Activated T-helper 9 cell treated with anti-CD3 and anti-CD28 coated beads, Interleukin-2, amount 50 U/mL, for 16 hours (primary cell): ENCODE measurements around the gene ANKRD39.
A peak's percentile ranks its signal among the peaks of the same experiment; 100 is the strongest.

Experiments
- DNase-seq: peaks from one replicate; pipeline ENCODE4 v3.0.0-alpha.2; 2020; ENCODE audit warnings: low read depth

The ANKRD39 gene

DNA sequence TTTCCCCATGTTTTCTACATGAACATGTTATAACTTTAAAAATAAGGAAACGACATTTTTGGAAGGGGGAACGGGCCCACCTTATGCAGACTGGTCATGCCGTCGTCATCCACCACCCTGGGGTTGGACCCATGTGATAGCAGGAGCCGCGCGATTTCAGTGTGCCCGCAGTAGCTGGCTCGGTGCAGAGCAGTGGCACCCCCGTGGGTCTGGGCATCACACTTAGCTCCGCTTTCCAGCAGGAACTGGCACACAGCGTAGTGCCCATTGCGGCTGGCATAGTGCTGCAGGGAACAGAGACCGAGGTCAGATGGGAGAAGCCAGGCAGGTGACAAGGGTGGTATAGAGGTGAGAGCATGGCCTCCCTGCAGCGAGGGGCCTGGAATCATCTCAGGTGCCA is 4.5 kb downstream of the ANKRD39 start:
- no peak for DNase-seq

DNA sequence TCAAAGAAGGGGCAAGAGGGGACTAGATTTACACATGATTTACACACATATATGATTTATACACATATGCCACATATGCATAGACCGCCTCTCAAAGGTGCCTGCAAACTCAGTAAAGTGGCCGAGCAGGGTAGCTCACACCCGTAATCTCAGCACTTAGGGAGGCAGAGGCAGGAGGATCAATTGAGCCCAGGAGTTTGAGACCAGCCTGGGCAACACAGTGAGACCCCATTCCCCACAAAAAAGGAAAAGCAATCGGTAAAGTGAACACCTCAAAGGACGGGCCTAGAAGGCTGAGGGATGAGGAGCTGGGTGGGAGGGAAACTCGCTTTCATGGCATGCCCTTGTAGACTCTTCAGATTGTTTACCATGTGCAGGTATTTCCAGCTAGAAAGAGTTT is 5.1 kb downstream of the ANKRD39 start:
- no peak for DNase-seq

DNA sequence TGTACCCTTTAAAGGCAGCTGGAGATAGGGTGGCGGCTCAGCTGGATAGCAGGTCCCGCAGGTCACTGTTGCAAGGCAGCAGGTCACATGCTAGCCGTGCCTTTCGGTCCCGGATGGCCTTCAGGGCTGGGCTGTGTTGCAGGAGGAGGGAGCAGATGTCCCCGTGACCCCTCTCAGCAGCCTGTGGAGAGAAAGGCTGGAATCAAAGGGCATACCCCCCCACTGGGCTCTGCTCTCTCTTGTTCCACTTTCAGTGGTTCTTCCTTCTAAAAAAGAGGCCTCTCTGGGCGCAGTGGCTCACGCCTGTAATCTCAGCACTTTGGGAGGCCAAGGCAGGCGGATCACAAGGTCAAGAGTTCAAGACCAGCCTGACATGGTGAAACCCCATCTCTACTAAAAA is 9.6 kb downstream of the ANKRD39 start:
- DNase-seq, result no peak

DNA sequence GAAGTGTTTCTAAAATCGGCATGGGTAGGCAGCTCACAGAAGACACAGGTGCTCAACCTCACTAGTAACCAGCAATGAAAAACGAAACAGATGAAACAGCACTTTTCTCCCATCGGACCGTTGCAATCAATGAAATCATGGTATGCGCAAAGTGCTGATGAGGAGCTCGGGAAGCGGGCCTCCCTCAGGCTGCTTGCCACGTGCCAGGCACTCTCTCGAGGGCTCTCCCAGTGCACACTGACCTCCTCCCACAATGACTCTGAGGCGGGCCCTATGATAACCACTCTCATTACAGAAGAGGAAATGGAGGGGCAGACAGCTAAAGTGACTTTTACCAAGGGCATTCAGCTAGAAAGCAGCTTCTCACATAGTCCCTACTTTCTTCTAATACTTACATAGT is 10.2 kb downstream of the ANKRD39 start:
- no peak for DNase-seq

DNA sequence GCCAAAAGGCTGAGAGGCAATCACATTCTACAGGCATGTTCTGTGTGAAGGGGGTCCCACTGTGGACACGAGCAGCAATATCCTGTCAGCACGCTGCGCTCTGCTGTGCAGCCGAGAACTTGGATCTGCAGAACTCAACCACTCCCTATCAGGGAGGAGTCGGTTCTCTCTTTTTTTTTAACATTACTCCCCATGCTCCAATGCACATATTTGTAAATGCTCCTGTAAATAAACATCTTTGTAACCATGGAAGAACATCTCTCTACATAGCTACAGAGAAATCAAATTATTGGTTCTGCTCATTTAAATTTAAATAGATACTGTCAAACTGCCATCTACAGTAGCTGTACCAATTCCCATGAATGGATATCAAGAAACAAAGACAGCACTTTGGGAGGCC is 11.0 kb downstream of the ANKRD39 start:
- no peak for DNase-seq

DNA sequence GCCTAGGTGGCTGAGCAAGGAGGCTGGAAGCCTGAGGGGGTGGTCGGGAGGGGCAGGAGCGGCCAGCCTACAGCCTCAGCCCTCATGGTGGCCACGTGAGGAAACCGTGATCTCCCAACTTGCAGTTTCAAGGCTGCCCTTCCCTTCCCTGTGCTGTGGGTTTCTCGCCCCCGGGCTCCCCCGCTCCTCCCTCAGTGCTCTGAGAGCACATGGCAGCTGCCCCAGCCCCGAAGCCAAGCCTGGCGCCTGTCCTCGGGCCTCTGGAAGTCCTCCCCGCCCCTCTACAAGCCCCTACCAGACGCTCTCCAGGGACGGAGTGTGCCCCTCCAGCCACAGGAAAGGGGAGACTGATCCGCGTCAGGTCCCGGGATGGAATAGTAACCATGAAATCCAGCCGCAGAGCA is 13.4 kb downstream of the ANKRD39 start:
- no peak for DNase-seq

DNA sequence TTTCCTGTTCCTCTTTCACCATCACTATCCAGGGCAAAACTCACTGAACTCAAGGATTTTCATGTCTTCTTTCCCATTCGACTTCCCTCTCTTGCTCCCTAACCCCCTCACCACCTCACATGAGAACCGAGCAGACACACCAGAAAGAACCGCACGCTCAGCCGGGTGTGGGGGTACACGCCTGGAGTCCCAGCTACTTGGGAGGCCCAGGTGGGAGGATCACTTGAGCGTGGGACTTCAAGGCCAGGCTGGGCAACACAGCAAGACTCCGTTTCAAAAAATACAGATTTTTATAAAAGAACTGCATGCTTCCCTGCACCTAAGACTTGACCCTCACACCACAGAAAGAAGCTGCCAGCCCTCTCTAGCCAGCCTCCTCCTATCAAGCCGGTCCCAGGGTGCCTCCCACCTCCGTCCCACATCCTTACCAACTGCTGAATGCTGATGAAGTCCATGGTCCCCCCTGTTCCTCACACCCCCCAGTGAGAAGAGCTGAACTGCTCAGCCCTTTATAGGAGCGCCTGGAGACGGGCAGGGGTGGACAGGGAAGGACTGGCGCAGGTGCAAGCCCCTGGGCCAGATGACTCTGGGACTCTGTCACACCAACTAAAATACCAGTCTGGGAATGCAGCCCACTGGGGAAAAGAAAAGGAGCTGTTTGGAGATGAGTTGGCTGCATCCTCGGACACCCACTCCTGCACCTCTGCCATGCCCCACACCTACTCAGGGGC is 14.1 kb downstream of the ANKRD39 start, which contains the start of gene ANKRD23:
TSS of gene ANKRD23 (minus strand) at position 484 of the 731 bp plus-strand sequence. CDS start at position 455, 29 bp downstream.
- no peak for DNase-seq

DNA sequence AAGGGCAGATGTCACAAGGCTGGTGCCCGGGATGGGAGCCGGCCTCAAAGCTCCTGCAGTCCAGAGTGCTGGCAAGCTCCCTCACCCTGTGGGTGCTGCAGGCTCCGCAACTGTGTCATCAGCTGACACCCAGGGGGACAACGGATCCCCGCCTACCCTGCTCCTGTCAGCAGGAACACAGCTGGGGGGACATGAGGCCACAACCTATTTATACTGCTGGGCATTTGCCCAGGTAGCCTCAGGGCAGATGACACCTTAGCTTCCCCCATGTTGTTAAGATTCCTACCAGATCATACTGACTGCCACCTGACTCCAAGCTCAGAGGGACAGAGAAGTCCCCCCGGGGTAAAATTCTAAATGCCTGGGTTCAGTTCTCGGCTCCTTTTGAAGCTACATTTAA is 15.2 kb downstream of the ANKRD39 start:
- no peak for DNase-seq

DNA sequence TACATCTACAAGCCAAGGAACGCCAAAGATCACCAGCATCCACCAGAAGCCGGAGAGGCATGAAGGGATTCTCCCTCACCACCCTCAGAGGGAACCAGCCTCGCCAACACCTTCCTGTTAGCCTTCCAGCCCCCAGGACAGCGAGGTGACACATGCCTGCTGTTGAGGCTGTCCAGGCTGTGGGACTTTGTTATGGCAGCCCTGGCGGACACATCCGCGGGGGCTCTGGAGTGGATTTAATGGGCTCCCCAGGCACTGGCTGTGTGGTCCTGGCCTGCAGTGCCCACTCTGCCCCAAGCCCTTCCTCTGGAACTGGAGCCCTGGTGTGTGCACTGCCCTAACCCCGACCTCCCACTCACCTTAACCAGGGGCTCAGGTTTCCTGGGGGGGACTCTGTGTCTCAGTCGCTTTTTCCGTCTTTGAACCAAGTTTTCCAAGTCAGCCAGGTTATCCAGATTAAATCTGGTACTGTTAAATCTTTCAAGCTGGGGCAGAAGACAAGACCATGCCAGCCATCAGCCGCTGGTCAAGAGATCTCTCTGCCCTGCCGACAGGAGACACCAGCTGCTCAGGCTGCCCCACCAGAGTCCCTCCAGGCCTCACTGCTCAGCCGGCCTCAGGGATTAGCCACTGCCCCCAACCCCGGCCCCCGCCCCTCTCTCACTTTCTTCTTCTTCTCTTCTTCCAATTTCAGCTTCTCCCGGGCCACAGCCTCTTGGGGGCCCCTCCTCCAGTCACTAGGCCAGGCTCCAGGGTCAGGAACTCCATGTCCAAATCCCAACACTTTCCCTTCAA is 15.9 kb downstream of the ANKRD39 start:
- no peak for DNase-seq

DNA sequence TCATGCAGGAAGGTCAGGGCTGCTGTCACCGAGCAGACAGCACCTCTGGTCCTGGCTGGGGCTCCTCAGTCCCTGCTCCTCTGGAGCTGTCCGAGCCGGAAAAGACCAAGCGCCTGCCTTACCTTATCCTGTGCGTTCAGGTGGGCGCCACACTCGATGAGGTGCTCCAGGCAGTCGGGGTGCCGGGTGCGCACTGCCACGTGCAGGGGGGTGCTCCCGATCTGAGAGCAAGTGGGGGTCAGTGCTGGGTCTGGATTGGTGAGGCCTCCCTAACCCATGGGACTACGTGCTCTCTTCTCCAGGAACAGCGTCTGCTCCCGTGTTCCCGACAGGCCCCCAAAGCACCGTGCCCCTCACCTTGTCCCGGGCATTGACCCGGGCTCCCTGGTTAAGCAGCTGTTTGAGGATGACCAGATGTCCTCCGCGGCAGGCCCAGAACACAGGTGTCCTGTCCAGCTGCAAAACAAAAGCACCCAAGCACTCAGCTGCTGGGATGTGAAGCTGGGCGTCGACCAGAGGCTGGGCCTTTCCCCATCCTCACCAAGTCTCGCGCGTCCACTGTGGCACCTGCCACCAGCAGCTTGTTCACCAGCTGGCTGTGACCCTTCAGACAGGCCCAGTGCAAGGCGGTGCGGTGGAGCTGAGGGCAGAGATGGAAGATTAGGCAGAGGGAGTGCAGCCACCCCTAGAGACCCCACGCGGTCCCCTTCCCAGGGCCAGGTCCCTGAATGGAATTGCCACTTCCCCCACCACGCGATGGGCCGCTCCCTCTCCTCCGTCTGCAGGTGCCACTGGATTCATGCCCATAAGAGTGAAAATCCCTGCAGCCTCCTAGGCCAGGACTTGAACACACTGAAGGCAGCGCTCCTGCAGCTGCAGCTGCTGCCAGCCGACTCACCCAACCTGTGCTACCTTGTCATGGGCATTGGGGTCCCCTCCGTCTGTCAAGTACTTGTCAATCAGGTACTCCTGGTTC is 17.7 kb downstream of the ANKRD39 start:
- DNase-seq, result no peak

DNA sequence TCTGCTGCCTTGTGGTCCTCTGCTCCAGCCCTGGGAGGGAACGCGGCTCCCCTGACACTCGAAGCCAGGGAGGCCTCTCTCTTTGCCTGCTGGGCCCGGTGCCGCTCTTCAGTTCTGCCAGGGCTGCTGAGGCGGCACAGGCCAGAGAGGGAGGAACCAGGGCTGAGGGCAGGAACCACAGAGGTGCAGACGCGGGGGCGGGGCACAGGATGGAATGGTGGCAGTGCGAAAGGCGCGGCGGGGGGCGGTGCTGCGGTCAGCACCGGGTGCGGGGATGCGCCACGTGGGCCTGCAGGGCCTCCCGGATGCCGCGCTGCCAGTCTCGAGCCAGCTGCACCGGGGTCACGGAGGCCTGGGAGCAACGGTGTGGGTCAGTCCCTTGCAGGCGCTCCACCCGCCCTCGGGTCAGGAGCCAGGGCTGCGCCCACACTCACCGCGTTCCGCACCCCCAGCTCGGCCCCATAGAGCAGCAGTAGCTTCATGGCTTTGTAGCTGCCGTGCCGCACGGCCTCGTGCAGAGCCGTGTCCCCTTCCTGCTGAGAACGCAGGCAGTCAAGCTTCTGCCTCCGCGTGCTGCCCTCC is 18.4 kb downstream of the ANKRD39 start:
- peak; percentile 67 for DNase-seq

DNA sequence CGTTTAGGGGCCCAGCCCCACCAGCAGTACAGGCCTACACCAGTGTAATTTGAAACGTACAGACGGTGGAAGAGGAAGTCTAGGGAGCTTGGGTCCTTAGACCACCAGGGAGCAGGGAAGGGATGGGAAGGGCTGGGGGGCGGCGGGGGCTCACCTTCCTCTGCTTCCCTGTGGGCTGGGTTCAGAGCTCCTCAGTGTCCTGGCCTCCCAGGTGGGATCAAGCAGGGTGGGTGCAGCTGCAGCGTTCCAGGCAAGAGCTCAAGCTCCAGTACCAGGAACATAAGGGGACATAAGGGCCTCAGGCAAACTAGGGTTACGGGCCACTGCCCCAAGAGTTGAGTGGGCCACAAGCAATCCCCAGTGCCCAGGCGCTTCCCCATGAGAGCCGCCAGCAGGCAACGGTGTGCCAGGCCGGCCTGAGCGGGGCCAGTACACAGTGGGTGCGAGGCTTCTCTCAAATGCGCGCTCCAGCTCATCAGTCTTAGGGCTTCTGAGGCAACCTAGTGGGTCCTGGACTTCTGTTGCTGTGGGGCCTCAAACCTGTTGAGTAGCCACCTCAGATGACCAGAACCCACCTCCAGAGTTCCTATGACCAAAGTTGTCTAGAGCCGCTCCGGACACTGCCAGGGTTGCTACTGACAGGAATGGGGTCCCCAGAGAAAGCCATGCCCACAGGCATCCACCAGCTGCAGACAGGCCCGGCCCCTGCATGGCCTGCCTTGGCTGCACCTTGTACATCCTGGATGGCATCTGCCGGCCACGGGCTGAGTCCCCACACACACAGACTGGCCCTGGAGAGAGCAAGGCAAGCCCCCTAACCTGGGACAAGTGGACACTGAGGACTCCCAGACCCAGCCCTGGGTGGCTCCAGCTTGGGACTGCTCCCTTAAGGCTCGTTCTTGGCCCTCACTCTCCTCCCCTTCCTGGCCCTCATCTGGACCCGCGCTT is 19.2 kb downstream of the ANKRD39 start:
- no peak for DNase-seq

DNA sequence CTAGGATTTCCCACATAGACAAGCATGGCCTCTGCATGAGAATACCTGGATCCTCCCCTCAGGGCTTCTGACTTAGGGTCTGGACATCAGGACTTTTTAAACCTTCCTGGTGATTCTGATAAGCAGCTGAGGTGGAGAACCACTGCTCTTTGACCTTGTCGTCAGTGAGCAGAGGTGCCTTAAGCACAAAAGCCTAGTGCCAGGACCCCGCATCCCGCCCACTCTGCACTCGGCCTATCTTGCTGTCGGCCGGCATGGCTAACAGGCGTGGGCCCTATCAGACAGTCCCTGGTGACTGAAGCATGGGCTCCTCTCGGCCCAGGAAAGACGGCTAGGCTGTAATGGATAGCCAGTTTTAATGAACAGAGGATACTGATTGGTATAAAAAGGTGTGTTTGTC is 20.2 kb downstream of the ANKRD39 start:
- DNase-seq, result no peak

DNA sequence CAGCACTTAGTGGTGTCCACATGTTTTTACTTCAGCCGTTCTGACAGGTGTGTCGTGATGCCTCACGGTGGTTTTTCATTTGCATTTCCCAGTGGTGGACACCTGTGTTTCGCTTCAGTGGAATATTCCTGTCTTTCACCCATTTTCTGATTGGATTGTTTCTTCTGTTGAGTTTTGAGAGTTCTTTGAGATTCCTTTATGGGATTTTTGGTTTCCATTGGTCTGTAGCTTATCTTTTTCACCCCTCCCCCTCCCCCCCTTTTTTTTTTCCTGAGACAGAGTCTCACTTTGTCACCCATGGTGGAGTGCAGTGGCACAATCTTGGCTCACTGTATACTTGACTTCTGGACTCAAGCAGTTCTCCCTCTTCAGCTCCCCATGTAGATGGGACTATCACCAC is 22.0 kb downstream of the ANKRD39 start:
- DNase-seq, result no peak

DNA sequence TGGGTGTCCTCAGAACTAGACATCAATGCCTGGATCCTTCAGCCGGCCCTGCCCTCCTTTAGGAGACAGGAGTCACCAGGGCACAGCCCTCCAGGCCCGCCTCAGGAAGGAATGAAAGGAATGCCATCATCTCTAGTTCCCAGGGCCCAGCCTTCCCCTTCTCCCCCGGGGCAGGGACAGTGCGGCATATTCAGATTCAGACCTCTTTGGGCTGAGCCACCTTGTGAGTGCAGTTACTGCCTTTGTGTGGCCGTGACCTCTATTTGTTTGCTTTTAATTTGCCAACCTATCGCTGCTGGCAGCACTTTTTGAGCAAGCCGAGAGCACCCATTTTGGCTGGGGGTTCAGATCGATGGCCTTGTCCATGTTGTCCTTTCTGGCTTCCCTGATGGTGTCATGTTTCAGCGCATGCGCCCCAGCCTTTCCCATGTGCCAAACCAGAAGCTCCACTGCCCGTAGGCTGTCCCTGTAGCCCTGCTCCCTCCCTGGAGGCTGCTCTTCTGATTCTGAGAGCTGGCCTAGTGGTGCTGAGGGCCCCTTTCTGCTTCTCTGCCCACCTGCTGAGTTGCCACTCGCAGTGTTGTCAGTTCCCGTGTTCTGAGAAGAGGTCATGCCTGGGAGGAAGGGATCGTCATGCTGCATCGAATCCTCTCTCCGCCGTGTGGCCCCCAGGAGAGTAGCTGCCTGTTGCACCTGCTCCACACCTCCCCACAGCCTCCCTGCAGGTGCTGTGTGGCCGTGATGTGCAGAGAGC is 24.9 kb downstream of the ANKRD39 start:
- no peak for DNase-seq

DNA sequence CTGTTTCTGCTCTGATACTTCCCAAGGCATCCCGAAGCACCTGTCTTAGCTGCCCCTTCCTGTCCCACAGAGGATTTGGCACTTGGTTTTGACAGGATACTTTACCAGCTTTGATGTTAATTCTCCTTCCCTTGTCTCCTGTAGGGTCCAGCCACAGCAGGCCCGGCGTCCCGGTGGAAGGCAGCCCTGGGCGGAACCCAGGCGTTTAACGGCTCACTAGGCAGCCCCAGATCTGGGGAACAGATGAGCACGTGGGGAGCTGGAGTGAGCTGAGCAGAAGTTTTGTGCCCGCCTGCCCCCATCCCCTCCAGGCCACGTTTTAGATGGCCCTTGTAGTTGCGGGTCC is 25.4 kb downstream of the ANKRD39 start:
- DNase-seq, result no peak

DNA sequence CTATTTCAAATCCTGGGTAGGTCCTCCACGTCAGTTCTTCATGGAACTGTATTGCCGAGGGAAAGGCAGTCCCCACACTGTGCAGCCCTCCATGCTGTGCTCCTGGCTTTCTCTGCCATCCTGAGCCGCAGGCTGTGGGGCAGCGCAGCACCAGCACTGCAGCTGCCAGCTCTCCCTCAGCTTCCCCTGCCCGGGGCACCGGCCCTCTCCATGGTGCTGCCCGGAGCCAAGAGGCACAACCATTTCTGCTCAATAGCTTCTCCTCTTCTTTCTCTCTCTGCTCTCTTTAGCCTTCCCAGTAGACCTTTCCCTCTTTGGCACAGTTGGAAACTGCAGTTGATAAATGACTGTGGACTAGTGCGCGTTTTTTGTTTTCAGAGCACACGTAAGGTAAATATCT is 26.1 kb downstream of the ANKRD39 start:
- no peak for DNase-seq

DNA sequence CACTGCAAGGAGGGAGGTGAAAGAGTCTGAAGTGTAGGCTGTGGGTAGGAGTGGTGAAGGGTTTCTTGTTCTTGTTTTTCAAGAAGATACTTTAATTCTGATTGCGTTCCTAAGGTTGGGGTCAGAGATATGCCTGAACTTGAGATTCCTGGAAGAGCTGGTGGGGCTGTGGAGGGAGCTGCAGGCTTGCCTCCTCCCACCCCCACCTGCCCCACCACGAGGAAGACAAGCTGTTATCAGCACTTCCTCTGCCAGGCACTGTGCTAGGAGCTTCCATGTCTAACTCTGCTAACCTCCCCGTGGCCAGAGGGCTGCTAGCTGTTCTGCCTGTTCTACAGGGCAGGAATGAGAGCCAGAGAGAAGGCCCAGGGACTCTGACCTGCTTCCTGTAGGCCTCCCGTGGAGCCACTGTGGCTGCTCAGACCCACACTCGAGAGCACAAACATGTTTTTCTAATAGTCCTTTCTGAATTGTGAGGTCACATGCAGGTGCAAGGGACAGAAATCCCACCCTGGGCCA is 27.7 kb downstream of the ANKRD39 start:
- DNase-seq, result no peak

DNA sequence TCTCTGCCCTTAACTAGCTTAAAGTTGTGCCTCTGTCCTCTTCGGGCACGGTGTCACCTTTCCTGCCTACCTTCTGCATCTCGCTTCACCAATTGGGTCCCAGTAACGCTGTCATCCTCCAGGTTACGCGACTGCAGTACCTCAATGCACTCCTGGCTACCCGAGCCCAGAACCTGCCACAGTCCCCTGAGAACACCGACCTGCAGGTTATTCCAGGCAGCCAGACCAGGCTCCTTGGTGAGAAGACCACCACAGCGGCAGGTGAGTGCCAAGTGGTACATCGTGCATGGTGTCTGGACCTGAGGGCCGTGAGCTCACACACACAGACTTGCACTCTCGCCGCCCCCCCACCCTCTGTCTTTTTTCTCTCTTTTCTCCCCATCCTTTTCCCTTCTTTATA is 28.9 kb downstream of the ANKRD39 start:
- no peak for DNase-seq

DNA sequence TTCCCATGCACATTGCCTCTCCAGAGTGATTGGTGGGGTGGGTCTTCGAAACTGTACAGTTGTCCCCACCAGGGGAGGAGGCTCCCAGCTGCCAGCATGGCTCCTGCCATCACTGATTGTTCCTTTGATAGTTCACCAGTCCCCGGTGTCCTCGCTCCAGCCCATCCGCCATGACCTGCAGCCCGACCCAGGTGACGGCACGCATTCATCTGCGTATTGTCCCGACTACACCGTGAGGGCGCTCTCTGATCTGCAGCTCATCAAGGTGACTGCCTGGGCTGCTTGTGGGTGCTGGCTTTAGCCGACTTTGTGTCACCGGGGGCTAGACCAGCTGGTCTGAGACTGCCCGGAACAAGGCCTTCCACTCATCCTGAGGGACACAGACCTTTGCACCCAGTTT is 29.4 kb downstream of the ANKRD39 start:
- no peak for DNase-seq
